ENCODE results near the gene PTBP3.
"Not testable (repeated sequence)": the region's sequence is repeated elsewhere in the genome, so short reads cannot be mapped to it uniquely, and the experiment has no call there.

The PTBP3 gene

GRCh38 chr9:112283582-112284253 is 49.7 kb downstream of the PTBP3 start:
- in situ Hi-C loops (cut with HindIII; ENCODE audit: low sequenced_read_pairs): no loop called here
- no peak overlapping the region for H3K4me3 ChIP-seq (ENCODE audit: low read depth, low read length)
- TF ChIP-seq, protein P1, sequence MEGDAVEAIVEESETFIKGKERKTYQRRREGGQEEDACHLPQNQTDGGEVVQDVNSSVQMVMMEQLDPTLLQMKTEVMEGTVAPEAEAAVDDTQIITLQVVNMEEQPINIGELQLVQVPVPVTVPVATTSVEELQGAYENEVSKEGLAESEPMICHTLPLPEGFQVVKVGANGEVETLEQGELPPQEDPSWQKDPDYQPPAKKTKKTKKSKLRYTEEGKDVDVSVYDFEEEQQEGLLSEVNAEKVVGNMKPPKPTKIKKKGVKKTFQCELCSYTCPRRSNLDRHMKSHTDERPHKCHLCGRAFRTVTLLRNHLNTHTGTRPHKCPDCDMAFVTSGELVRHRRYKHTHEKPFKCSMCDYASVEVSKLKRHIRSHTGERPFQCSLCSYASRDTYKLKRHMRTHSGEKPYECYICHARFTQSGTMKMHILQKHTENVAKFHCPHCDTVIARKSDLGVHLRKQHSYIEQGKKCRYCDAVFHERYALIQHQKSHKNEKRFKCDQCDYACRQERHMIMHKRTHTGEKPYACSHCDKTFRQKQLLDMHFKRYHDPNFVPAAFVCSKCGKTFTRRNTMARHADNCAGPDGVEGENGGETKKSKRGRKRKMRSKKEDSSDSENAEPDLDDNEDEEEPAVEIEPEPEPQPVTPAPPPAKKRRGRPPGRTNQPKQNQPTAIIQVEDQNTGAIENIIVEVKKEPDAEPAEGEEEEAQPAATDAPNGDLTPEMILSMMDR (IDR thresholded peaks at IDR 0.05; ENCODE audit: low read depth, low read length, missing control alignments): no peak
- no peak for DNase-seq (ENCODE audit: low read depth)

DNA sequence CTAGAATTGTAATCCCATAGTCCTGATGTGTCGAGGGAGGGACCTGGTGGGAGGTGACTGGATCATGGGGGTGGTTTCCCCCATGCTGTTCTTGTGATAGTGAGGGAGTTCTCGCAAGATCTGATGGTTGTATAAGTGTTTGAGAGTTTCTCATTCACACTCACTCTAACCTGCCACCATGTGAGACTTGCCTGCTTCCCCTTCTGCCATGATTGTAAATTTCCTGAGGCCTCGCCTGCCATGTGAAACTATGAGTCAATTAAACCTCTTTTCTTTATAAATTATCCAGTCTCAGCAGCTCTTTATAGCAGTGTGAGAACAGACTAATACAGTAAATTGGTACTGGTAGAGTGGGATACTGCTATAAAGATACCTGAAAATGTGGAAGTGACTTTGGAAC is 50.6 kb downstream of the PTBP3 start:
- DNase-seq (ENCODE audit: low read depth); in situ Hi-C loops (cut with HindIII; ENCODE audit: low sequenced_read_pairs): not testable (repeated sequence)

DNA sequence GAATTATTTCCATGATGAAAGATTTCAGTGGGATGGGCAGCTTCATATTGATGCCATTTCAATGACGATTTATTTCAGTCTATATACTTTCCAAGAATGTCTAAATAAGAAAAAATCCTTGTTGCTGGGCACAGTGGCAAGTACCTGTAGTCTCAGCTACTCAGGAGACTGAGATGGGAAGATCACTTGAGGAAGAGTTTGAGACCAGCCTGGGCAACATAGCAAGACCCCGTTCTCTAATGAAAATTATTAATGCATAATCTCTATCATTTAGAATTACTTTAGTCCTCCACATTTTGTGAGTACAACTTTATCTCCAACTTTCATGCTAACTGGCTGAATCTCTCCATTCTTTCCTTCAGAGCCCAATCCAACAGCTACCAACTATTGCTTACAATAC is 52.5 kb downstream of the PTBP3 start:
- in situ Hi-C loops (cut with HindIII; ENCODE audit: low sequenced_read_pairs): no loop called here
- TF ChIP-seq, protein P1 (IDR thresholded peaks at IDR 0.05; ENCODE audit: low read depth, low read length, missing control alignments): no peak
- no peak for DNase-seq (ENCODE audit: low read depth)
- H3K4me3 ChIP-seq (ENCODE audit: low read depth, low read length): no peak overlapping the region

More for the DNA sequence above, 50.6 kb downstream of the PTBP3 start:
- not testable (repeated sequence) for H3K4me3 ChIP-seq (ENCODE audit: low read depth, low read length)

DNA sequence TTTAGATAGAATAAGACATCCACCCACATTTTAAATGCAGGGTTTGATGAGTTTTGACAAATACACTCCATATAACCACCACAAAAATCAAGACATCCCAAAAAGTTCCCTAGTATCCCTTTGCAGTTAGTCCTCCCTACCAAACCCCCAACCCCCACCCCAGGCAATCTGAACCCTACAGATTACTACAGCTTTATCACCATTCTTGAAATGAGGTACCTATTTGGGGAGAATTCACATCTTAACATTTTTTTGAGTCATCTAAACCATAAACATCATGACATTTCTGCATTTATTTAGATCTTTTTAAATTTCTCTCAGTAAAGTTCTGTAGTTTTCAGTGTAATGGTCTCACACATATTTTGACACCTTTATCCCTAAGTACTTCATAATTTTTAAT is 53.9 kb downstream of the PTBP3 start:
- DNase-seq (ENCODE audit: low read depth): no peak
- in situ Hi-C loops (cut with HindIII; ENCODE audit: low sequenced_read_pairs): no loop called here
- TF ChIP-seq, protein P1 (IDR thresholded peaks at IDR 0.05; ENCODE audit: low read depth, low read length, missing control alignments): no peak
- no peak overlapping the region for H3K4me3 ChIP-seq (ENCODE audit: low read depth, low read length)

GRCh38 chr9:112278152-112278551 is 55.3 kb downstream of the PTBP3 start:
- in situ Hi-C loops (cut with HindIII; ENCODE audit: low sequenced_read_pairs): no loop called here
- no peak for DNase-seq (ENCODE audit: low read depth)
- no peak overlapping the region for H3K4me3 ChIP-seq (ENCODE audit: low read depth, low read length)
- TF ChIP-seq, protein P1 (IDR thresholded peaks at IDR 0.05; ENCODE audit: low read depth, low read length, missing control alignments): no peak

- DNase-seq (ENCODE audit: low read depth): no peak
- TF ChIP-seq, protein P1 (IDR thresholded peaks at IDR 0.05; ENCODE audit: low read depth, low read length, missing control alignments): no peak
- in situ Hi-C loops (cut with HindIII; ENCODE audit: low sequenced_read_pairs): no loop called here
- H3K4me3 ChIP-seq (ENCODE audit: low read depth, low read length): no peak overlapping the region
These were observed 58.8 kb downstream of the PTBP3 start for GRCh38 chr9:112274600-112274999.

GRCh38 chr9:112273876-112274275 is 59.5 kb downstream of the PTBP3 start:
- in situ Hi-C loops (cut with HindIII; ENCODE audit: low sequenced_read_pairs): no loop called here
- DNase-seq (ENCODE audit: low read depth): no peak
- TF ChIP-seq, protein P1 (IDR thresholded peaks at IDR 0.05; ENCODE audit: low read depth, low read length, missing control alignments): no peak
- no peak overlapping the region for H3K4me3 ChIP-seq (ENCODE audit: low read depth, low read length)
